SK-N-SH (cell line): ENCODE measurements around the gene SEZ6. TPM values are rescaled to one million over a fixed set of nuclear protein-coding genes. Genes with fewer than 3 reads are reported as not detected.

Source experiments
- CTCF ChIA-PET: fragments of 300-600, 350-600 bp; formaldehyde crosslinking; extraction: SDS; loops from one replicate; lab custom pipeline; 2021; lab: Yijun Ruan, JAX
- POLR2A ChIA-PET: fragments of 350-600 bp; sonication (Branson Sonifier 250); formaldehyde crosslinking; extraction: SDS; loops from one replicate; lab custom pipeline; 2020; ENCODE audit warnings: antibody characterized with exemption, inconsistent platforms; lab: Yijun Ruan, JAX
- DNase-seq: peaks from one replicate; pipeline ENCODE4 v3.0.0; 2012
- H2AFZ ChIP-seq: fragments of 200-600 bp; sonication (generic); 2 replicates; pipeline ENCODE4 v1.8.1; 2016; ENCODE audit warnings: antibody characterized with exemption, mild to moderate bottlenecking, low read depth
- H3F3A ChIP-seq: fragments of 200-600 bp; sonication (generic); replicated peaks from 2 replicates; pipeline ENCODE3; 2016; ENCODE audit warnings: antibody characterized with exemption, mild to moderate bottlenecking; ENCODE audit not compliant: insufficient read depth
- H3K27ac ChIP-seq, 2 experiments: fragments of 200-500 bp in 1 of 2; fragments of 200-600 bp in 1 of 2; sonication (Bioruptor generic) in 1 of 2; sonication (generic), shearing (Covaris generic) in 1 of 2; 2 replicates each; pipeline versions ENCODE4 v1.5.1 to v1.6.1; 2014 to 2016; ENCODE audit warnings: low read depth in 2 of 2, inconsistent platforms in 1 of 2, low read length in 1 of 2, mild to moderate bottlenecking in 1 of 2, mixed read lengths in 1 of 2
- H3K27me3 ChIP-seq: fragments of 200-600 bp; sonication (generic), shearing (Covaris generic); 2 replicates; pipeline ENCODE4 v1.6.1; 2016; ENCODE audit warnings: mixed run types; ENCODE audit not compliant: insufficient read depth
- H3K36me3 ChIP-seq, 2 experiments: fragments of 200-500 bp in 1 of 2; fragments of 200-600 bp in 1 of 2; sonication (Bioruptor generic) in 1 of 2; sonication (generic) in 1 of 2; replicated peaks in 1 of 2; 2 replicates each; pipeline versions ENCODE3 to v1.5.1; 2014 to 2016; ENCODE audit warnings: low read length in 1 of 2, mild to moderate bottlenecking in 1 of 2; ENCODE audit not compliant: insufficient read depth in 2 of 2, control insufficient read depth in 1 of 2
- H3K4me1 ChIP-seq, 2 experiments: fragments of 200-500 bp in 1 of 2; fragments of 200-600 bp in 1 of 2; sonication (Bioruptor generic) in 1 of 2; sonication (generic), shearing (Covaris generic) in 1 of 2; 2 replicates each; pipeline versions ENCODE4 v1.5.1 to v1.6.1; 2014 to 2016; ENCODE audit warnings: low read depth in 1 of 2, low read length in 1 of 2, mixed run types in 1 of 2; ENCODE audit not compliant: insufficient read depth in 2 of 2, control insufficient read depth in 1 of 2
- H3K4me2 ChIP-seq: fragments of 200-600 bp; sonication (generic), shearing (Covaris generic); 2 replicates; pipeline ENCODE4 v1.6.1; 2017; ENCODE audit warnings: mixed run types
- H3K4me3 ChIP-seq, 2 experiments: fragments of 200-500 bp in 1 of 2; fragments of 200-600 bp in 1 of 2; sonication (Bioruptor generic) in 1 of 2; sonication (generic), shearing (Covaris generic) in 1 of 2; 2 replicates each; pipeline versions ENCODE4 v1.5.1 to v1.8.1; 2014 to 2016; ENCODE audit warnings: low read depth in 2 of 2, inconsistent platforms in 1 of 2, low read length in 1 of 2, mild to moderate bottlenecking in 1 of 2, mixed read lengths in 1 of 2, moderate library complexity in 1 of 2
- H3K79me2 ChIP-seq: fragments of 200-600 bp; sonication (generic); 2 replicates; pipeline ENCODE4 v1.8.1; 2017; ENCODE audit warnings: mild to moderate bottlenecking; ENCODE audit not compliant: insufficient read depth
- H3K9ac ChIP-seq: fragments of 200-600 bp; sonication (generic); 2 replicates; pipeline ENCODE4 v1.6.1; 2017; ENCODE audit warnings: mixed run types
- H3K9me2 ChIP-seq: fragments of 200-600 bp; sonication (generic); 2 replicates; pipeline ENCODE4 v1.6.1; 2017; ENCODE audit warnings: mixed run types
- H3K9me3 ChIP-seq: fragments of 200-600 bp; sonication (generic); 2 replicates; pipeline ENCODE4 v1.6.1; 2017; ENCODE audit warnings: mixed run types, mild to moderate bottlenecking, moderate library complexity
- H4K20me1 ChIP-seq: fragments of 200-600 bp; sonication (generic); 2 replicates; pipeline ENCODE4 v1.6.1; 2017; ENCODE audit warnings: mild to moderate bottlenecking, mixed run types; ENCODE audit not compliant: insufficient read depth
- EP300 ChIP-seq, 2 experiments: IDR thresholded peaks; 2 replicates each; pipeline versions ENCODE4 v1.4.0 to v1.6.1; 2012; ENCODE audit warnings: borderline replicate concordance in 1 of 2, low read depth in 1 of 2, low read length in 1 of 2
- GABPA ChIP-seq: IDR thresholded peaks from 2 replicates; pipeline ENCODE4 v1.4.0; 2012; ENCODE audit warnings: low read depth, mild to moderate bottlenecking
- MXI1 ChIP-seq: IDR thresholded peaks from 2 replicates; pipeline ENCODE4 v1.6.1; 2012; ENCODE audit warnings: mild to moderate bottlenecking, low read depth, low read length, improper control_type of control experiment
- PBX3 ChIP-seq: IDR thresholded peaks from 2 replicates; pipeline ENCODE4; 2012
- POLR2AphosphoS5 ChIP-seq: IDR thresholded peaks from 2 replicates; pipeline ENCODE4 v1.6.1; 2012; ENCODE audit warnings: low read depth, low read length
- RAD21 ChIP-seq: IDR thresholded peaks from 2 replicates; pipeline ENCODE4 v1.6.1; 2012; ENCODE audit warnings: mild to moderate bottlenecking, low read length
- RFX5 ChIP-seq: IDR thresholded peaks from 2 replicates; pipeline ENCODE4 v1.6.1; 2012; ENCODE audit warnings: mild to moderate bottlenecking, improper control_type of control experiment, low read length
- RXRA ChIP-seq: IDR thresholded peaks from 2 replicates; pipeline ENCODE4 v1.4.0; 2012; ENCODE audit warnings: low read depth, mild to moderate bottlenecking, borderline replicate concordance
- SMC3 ChIP-seq: IDR thresholded peaks from 2 replicates; pipeline ENCODE4 v1.6.1; 2012; ENCODE audit warnings: low read depth, low read length, improper control_type of control experiment
- TCF12 ChIP-seq: IDR thresholded peaks from 2 replicates; pipeline ENCODE4 v1.4.0; 2012
- USF2 ChIP-seq: fragments of 150-350 bp; IDR thresholded peaks from 2 replicates; pipeline ENCODE4 v1.6.1; 2017; ENCODE audit warnings: antibody characterized with exemption, low read length, low read depth, borderline replicate concordance
- WGBS: methylation state at CpG from one replicate; pipeline ENCODE4 v1.1.6; 2017; ENCODE audit warnings: low lambda C conversion rate; 5-methylcytosine and 5-hydroxymethylcytosine counted together
- polyA plus RNA-seq, 3 experiments: library from polyadenylated mRNA; depleted of rRNA; stranded (reverse); fragments of >200 nt; gene quantifications; 2 replicates each; pipeline ENCODE4 v1.2.3, GENCODE V29; 2012
- TF ChIP-seq, protein P1 (sequence below): IDR thresholded peaks from 2 replicates; pipeline ENCODE4 v1.6.1; 2012; ENCODE audit warnings: mild to moderate bottlenecking, low read depth, low read length, moderate library complexity
- TF ChIP-seq, protein P2 (sequence below): IDR thresholded peaks from 2 replicates; pipeline ENCODE4 v1.4.0; 2012; ENCODE audit warnings: low read depth, borderline replicate concordance

SEZ6 gene
- polyA plus RNA-seq, 1 of the 3 experiments (the other 2 are of a cell fraction), result 0.12 TPM

DNA sequence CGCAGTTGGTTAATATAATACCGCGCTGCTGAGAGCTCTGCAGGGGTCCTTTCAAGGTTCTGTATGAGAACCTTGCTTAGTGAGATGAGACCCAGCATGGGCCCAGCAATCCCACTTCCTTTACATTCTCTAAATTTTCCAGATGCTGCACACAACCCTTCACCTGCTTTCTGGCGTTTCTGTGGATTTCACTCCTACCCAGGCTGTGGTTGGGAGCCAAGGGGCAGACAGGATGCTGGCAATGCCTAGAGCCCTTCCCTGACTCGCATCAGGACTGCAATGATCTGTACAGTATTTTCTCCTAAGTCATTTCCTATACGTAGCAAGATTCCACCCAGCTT, 27.0 kb upstream of the SEZ6 start:
- H3K9ac ChIP-seq, result no peak overlapping the region
- no peak overlapping the region for H3K4me3 ChIP-seq
- no peak overlapping the region for H3K4me2 ChIP-seq
- ChIA-PET POLR2A (no interaction called here), CTCF (interaction anchor here (1.3 to 13.8 kb wide), 3 partner anchors 42 to 80 kb away, joined by 3 to 180 read pairs (median 10); no protein-coding TSS in a partner anchor)
- no peaks in the 10 kb centered on the region for H3K36me3 ChIP-seq
- peaks cover 10% of the 10 kb centered on the region; the same call in 1 of the 2 replicates for H3K9me3 ChIP-seq
- H3K27me3 ChIP-seq, result peaks cover 35% of the 10 kb centered on the region; the same call in 1 of the 2 replicates
- peaks cover 0 to 8% of the 10 kb centered on the region in 2 experiments; a peak in 2 of 4 replicates for H3K4me1 ChIP-seq
- no peak overlapping the region for H2AFZ ChIP-seq
- WGBS, result 54% methylated on average over 6 of the region's 6 CpGs
- no peak for TF ChIP-seq TCF12
- no peak for TF ChIP-seq SMC3
- TF ChIP-seq POLR2AphosphoS5, result no peak
- TF ChIP-seq USF2, result no peak
- TF ChIP-seq, protein P1, sequence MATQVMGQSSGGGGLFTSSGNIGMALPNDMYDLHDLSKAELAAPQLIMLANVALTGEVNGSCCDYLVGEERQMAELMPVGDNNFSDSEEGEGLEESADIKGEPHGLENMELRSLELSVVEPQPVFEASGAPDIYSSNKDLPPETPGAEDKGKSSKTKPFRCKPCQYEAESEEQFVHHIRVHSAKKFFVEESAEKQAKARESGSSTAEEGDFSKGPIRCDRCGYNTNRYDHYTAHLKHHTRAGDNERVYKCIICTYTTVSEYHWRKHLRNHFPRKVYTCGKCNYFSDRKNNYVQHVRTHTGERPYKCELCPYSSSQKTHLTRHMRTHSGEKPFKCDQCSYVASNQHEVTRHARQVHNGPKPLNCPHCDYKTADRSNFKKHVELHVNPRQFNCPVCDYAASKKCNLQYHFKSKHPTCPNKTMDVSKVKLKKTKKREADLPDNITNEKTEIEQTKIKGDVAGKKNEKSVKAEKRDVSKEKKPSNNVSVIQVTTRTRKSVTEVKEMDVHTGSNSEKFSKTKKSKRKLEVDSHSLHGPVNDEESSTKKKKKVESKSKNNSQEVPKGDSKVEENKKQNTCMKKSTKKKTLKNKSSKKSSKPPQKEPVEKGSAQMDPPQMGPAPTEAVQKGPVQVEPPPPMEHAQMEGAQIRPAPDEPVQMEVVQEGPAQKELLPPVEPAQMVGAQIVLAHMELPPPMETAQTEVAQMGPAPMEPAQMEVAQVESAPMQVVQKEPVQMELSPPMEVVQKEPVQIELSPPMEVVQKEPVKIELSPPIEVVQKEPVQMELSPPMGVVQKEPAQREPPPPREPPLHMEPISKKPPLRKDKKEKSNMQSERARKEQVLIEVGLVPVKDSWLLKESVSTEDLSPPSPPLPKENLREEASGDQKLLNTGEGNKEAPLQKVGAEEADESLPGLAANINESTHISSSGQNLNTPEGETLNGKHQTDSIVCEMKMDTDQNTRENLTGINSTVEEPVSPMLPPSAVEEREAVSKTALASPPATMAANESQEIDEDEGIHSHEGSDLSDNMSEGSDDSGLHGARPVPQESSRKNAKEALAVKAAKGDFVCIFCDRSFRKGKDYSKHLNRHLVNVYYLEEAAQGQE, result no peak
- TF ChIP-seq RFX5, result no peak
- no peak for TF ChIP-seq RAD21
- no peak for TF ChIP-seq MXI1
- TF ChIP-seq RXRA, result no peak
- TF ChIP-seq GABPA, result no peak
- TF ChIP-seq PBX3, result no peak
- TF ChIP-seq, protein P2, sequence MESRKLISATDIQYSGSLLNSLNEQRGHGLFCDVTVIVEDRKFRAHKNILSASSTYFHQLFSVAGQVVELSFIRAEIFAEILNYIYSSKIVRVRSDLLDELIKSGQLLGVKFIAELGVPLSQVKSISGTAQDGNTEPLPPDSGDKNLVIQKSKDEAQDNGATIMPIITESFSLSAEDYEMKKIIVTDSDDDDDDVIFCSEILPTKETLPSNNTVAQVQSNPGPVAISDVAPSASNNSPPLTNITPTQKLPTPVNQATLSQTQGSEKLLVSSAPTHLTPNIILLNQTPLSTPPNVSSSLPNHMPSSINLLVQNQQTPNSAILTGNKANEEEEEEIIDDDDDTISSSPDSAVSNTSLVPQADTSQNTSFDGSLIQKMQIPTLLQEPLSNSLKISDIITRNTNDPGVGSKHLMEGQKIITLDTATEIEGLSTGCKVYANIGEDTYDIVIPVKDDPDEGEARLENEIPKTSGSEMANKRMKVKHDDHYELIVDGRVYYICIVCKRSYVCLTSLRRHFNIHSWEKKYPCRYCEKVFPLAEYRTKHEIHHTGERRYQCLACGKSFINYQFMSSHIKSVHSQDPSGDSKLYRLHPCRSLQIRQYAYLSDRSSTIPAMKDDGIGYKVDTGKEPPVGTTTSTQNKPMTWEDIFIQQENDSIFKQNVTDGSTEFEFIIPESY, result no peak
- no peak for TF ChIP-seq EP300 (IDR thresholded peaks at IDR 0.05; ENCODE audit: borderline replicate concordance in 1 of 2, low read depth in 1 of 2, low read length in 1 of 2)
- no peaks in the 10 kb centered on the region for H3K79me2 ChIP-seq
- no peaks in the 10 kb centered on the region for H4K20me1 ChIP-seq
- H3K27ac ChIP-seq, result no peak overlapping the region
- H3F3A ChIP-seq, result no peaks in the 10 kb centered on the region
- H3K9me2 ChIP-seq, result no peaks in the 10 kb centered on the region
- no peak for DNase-seq
